Measurements from ENCODE around the gene PLCG1.

DNA sequence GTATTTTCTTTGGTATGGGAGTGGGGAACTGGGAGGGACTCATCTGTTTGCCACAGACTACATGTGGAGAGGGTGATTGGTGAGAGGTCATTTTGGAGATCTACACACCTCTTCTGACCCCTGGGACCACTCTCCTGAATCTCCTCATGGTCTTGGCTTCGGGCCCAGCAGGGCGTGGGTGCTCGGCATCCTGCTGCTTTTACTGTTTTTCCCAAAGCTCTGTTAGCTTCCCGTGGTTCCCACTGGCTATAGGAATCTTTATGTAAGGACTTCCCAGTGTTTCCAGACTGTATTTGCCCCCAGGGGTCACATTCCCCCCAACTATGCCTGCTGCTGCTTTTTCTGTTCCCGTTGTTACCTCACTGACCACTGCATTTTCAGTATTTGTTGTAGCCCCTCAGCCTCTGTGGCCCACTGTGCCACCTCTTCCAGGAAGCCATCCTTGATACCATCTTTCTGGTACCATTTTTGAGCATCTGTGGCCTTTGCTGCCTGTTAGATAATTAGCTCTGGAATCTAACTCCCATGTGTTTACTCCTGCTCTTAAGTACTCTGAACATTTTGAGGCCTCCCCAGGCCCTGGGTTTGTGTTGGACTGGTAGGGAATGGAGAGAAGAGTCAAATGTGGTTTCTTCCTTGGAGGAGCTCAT lies 14.9 kb downstream of the PLCG1 start:
- TF ChIP-seq, protein P1, sequence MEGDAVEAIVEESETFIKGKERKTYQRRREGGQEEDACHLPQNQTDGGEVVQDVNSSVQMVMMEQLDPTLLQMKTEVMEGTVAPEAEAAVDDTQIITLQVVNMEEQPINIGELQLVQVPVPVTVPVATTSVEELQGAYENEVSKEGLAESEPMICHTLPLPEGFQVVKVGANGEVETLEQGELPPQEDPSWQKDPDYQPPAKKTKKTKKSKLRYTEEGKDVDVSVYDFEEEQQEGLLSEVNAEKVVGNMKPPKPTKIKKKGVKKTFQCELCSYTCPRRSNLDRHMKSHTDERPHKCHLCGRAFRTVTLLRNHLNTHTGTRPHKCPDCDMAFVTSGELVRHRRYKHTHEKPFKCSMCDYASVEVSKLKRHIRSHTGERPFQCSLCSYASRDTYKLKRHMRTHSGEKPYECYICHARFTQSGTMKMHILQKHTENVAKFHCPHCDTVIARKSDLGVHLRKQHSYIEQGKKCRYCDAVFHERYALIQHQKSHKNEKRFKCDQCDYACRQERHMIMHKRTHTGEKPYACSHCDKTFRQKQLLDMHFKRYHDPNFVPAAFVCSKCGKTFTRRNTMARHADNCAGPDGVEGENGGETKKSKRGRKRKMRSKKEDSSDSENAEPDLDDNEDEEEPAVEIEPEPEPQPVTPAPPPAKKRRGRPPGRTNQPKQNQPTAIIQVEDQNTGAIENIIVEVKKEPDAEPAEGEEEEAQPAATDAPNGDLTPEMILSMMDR (IDR thresholded peaks at IDR 0.05): no peak
- TF ChIP-seq EP300 (IDR thresholded peaks at IDR 0.05): no peak

All from suprapubic skin (tissue), 3 donors.